ENCODE data around the gene BNC2. TPM values are rescaled to one million over a fixed set of nuclear protein-coding genes. Genes with fewer than 3 reads are reported as not detected.

The BNC2 gene
- total and polyA plus RNA-seq, 2 of the 4 experiments (the other 2 are of a cell fraction): 15.5 to 45.2 TPM

GRCh38 chr9:16417749-16418148 is 452.7 kb downstream of the BNC2 start:
- peak overlapping the region; percentile 58; the same call in 1 of the 2 replicates for H3K18ac ChIP-seq (ENCODE audit: low read depth, low read length)
- DNase-seq (peak; percentile 45), ATAC-seq (ENCODE audit: low read depth) (no peak)
- H3K4ac ChIP-seq (ENCODE audit: low read depth, low read length): no peak overlapping the region
- dilution Hi-C loops (cut with HindIII; ENCODE audit: low sequenced_read_pairs, unreplicated experiment): no loop called here
- H3K9me1 ChIP-seq (ENCODE audit: insufficient read depth, low read length): peaks cover 5% of the 10 kb centered on the region; the same call in 1 of the 2 replicates
- H2BK20ac ChIP-seq (ENCODE audit: low read depth, low read length): no peak overlapping the region
- no peak overlapping the region for H4K5ac ChIP-seq (ENCODE audit: low read depth, low read length)
- H3K4me1 ChIP-seq (ENCODE audit: control insufficient read depth, insufficient read depth, low read length): peaks cover 10% of the 10 kb centered on the region
- H3K27me3 ChIP-seq (ENCODE audit: control insufficient read depth, insufficient read depth, low read length): no peaks in the 10 kb centered on the region; the same call in 1 of the 2 replicates
- intact Hi-C loops (cut with micrococcal nuclease): loop anchor here (1.0 to 10.0 kb wide), 7 partner anchors 42 to 543 kb away; no protein-coding TSS in a partner anchor
- peaks cover 6% of the 10 kb centered on the region; the same call in 1 of the 2 replicates for H4K20me1 ChIP-seq (ENCODE audit: insufficient read depth, low read length)
- no peak overlapping the region for H2AK5ac ChIP-seq (ENCODE audit: low read depth, low read length)
- H3K9ac ChIP-seq (ENCODE audit: low read depth, low read length): peak overlapping the region; percentile 37; the same call in 1 of the 2 replicates
- in situ Hi-C loops (cut with MboI; ENCODE audit: low sequenced_read_pairs): no loop called here
- no peak overlapping the region for H3K23ac ChIP-seq (ENCODE audit: low read depth, low read length)
- no peak overlapping the region for H2BK15ac ChIP-seq (ENCODE audit: low read depth, low read length)
- peak overlapping the region; percentile 20; the same call in 1 of the 2 replicates for H3K4me3 ChIP-seq (ENCODE audit: insufficient read depth, low read depth, low read length)
- no peak overlapping the region; a peak in 1 of 4 replicates for H4K8ac ChIP-seq (ENCODE audit: low read depth in 2 of 2, low read length in 2 of 2)
- peak; percentile 69; the same call in 1 of the 2 replicates for TF ChIP-seq MAFK (IDR thresholded peaks at IDR 0.05; ENCODE audit: low read depth, low read length)
- TF ChIP-seq RFX5 (IDR thresholded peaks at IDR 0.05; ENCODE audit: low read depth, low read length): no peak
- TF ChIP-seq RAD21 (IDR thresholded peaks at IDR 0.05; ENCODE audit: low read length): no peak
- no CpG with 5 or more reads among the region's 3 CpGs for WGBS, 2 experiments (ENCODE audit: extremely low coverage in 2 of 2, insufficient read length in 1 of 2)
- ChIA-PET POLR2A (ENCODE audit: unreplicated experiment) (no interaction called here), CTCF (no interaction called here)
- H3K56ac ChIP-seq (ENCODE audit: extremely low read depth, insufficient read depth, low read length): no peak overlapping the region
- H4K91ac ChIP-seq (ENCODE audit: insufficient read depth, low read depth, low read length): no peak overlapping the region
- no peak overlapping the region for H2AFZ ChIP-seq (replicated peaks; ENCODE audit: low read length, poor library complexity)
- no peak overlapping the region; the same call in 1 of the 2 replicates for H3K14ac ChIP-seq (replicated peaks; ENCODE audit: low read depth, low read length)
- H2BK5ac ChIP-seq (ENCODE audit: low read depth, low read length, poor library complexity, severe bottlenecking): peak overlapping the region; percentile 91
- no peak overlapping the region for H2BK120ac ChIP-seq (ENCODE audit: low read depth, low read length)
- peak overlapping the region; percentile 74; the same call in 1 of the 2 replicates for H3K4me2 ChIP-seq (ENCODE audit: low read depth, low read length)
- no TSS peak for BruUV-seq (replicated peaks)
- peak overlapping the region; percentile 54; the same call in 1 of the 2 replicates for H3K27ac ChIP-seq (ENCODE audit: insufficient read depth, low read length)
- no peaks in the 10 kb centered on the region for H3K9me3 ChIP-seq (ENCODE audit: control insufficient read depth, insufficient read depth, low read length)
- H3K79me1 ChIP-seq (ENCODE audit: low read depth in 1 of 2, low read length in 2 of 2): peaks cover 3 to 5% of the 10 kb centered on the region in 2 experiments; a peak in 2 of 4 replicates
- H3K36me3 ChIP-seq (ENCODE audit: control insufficient read depth, insufficient read depth, low read length): peaks cover 8% of the 10 kb centered on the region
- H2AK9ac ChIP-seq (replicated peaks; ENCODE audit: low read depth, low read length, poor library complexity): no peak overlapping the region
